GM12878 (cell line): ENCODE data around the gene CAT. TPM values are rescaled to one million over a fixed set of nuclear protein-coding genes. Genes with fewer than 3 reads are reported as not detected.

Experiments
- ATAC-seq: fragments of 200-7000 bp; cut with Tn5 transposase; 3 replicates; pipeline ENCODE4 v1.9.1; 2020; ENCODE audit warnings: mild to moderate bottlenecking, moderate library complexity
- BruUV-seq: library from RNA; stranded (reverse); fragments of 400-500 nt; replicated peaks from 2 replicates; lab custom pipeline; 2021; lab: Mats Ljungman, UMichigan
- CTCF ChIA-PET: fragments of 300-600 bp; sonication (Branson Sonifier 250); formaldehyde crosslinking; extraction: SDS; loops from one replicate; lab custom pipeline; 2021; ENCODE audit warnings: inconsistent platforms; lab: Yijun Ruan, JAX
- POLR2A ChIA-PET: fragments of 350-600 bp; formaldehyde crosslinking; extraction: SDS; loops from one replicate; lab custom pipeline; 2021; ENCODE audit warnings: inconsistent platforms; lab: Charles Lee
- RAD21 ChIA-PET: fragments of 300-600 bp; sonication (Branson Sonifier 250); formaldehyde crosslinking; loops from one replicate; lab custom pipeline; 2023; ENCODE audit warnings: antibody characterized with exemption; ENCODE audit not compliant: unreplicated experiment; lab: Charles Lee
- SMC1A ChIA-PET: fragments of 300-600 bp; sonication (Branson Sonifier 250); formaldehyde crosslinking; loops from one replicate; lab custom pipeline; 2023; ENCODE audit not compliant: unreplicated experiment, uncharacterized antibody; lab: Charles Lee
- DNase-seq: peaks from one replicate; pipeline ENCODE4 v3.0.0-alpha.2; 2011; ENCODE audit warnings: low read depth, low spot score
- FAIRE-seq: peaks from 3 replicates; lab custom pipeline; 2011; peaks lifted over from hg19 to GRCh38; lab: Jason Lieb, UNC
- H2AFZ ChIP-seq: 2 replicates; pipeline ENCODE4 v1.6.0; 2011; ENCODE audit warnings: low read depth, low read length, control low read depth; ENCODE audit not compliant: control insufficient read depth
- H3K27ac ChIP-seq: 2 replicates; pipeline ENCODE4 v1.5.1; 2011; ENCODE audit warnings: control low read depth; ENCODE audit not compliant: control insufficient read depth, insufficient read depth
- H3K27me3 ChIP-seq, 2 experiments: replicated peaks in 1 of 2; 2 replicates each; pipeline versions ENCODE4 v1.6.0 to v1.6.1; 2011; ENCODE audit warnings: low read length in 1 of 2; ENCODE audit not compliant: control insufficient read depth in 2 of 2, insufficient read depth in 2 of 2
- H3K36me3 ChIP-seq, 2 experiments: 2 replicates each; pipeline ENCODE4 v1.5.1; 2011; ENCODE audit warnings: low read length in 1 of 2; ENCODE audit not compliant: control insufficient read depth in 2 of 2, insufficient read depth in 2 of 2
- H3K4me1 ChIP-seq: 2 replicates; pipeline ENCODE4 v1.6.1; 2011; ENCODE audit warnings: mild to moderate bottlenecking, low read length, moderate library complexity, mixed read lengths; ENCODE audit not compliant: control insufficient read depth, insufficient read depth
- H3K4me2 ChIP-seq: 2 replicates; pipeline ENCODE4 v1.6.0; 2011; ENCODE audit warnings: control low read depth; ENCODE audit not compliant: control insufficient read depth, insufficient read depth
- H3K4me3 ChIP-seq: fragments of 200-600 bp; sonication (generic); 2 replicates; pipeline ENCODE4 v1.5.1; 2016
- H3K79me2 ChIP-seq: 2 replicates; pipeline ENCODE4 v1.6.0; 2011; ENCODE audit warnings: low read length; ENCODE audit not compliant: control insufficient read depth, insufficient read depth
- H3K9ac ChIP-seq: 2 replicates; pipeline ENCODE4 v1.8.0; 2011; ENCODE audit warnings: low read length, control low read depth, mixed read lengths; ENCODE audit not compliant: control insufficient read depth, insufficient read depth
- H3K9me3 ChIP-seq: replicated peaks from 3 replicates; pipeline ENCODE4 v1.5.1; 2011; ENCODE audit warnings: mild to moderate bottlenecking, low read length; ENCODE audit not compliant: control insufficient read depth, insufficient read depth
- H4K20me1 ChIP-seq: 2 replicates; pipeline ENCODE4 v1.6.0; 2011; ENCODE audit not compliant: control insufficient read depth, insufficient read depth
- BMI1 ChIP-seq: fragments of 450-650 bp; IDR thresholded peaks from 2 replicates; pipeline ENCODE4 v1.6.1; 2016; ENCODE audit warnings: mild to moderate bottlenecking, moderate library complexity, borderline replicate concordance
- CBFB ChIP-seq: IDR thresholded peaks from 2 replicates; pipeline ENCODE4 v1.6.1; 2016; ENCODE audit warnings: antibody characterized with exemption, low read depth
- IKZF2 ChIP-seq, 2 experiments: fragments of 450-650 bp; IDR thresholded peaks; 2 replicates each; pipeline ENCODE4 v1.6.1; 2017; ENCODE audit warnings: mild to moderate bottlenecking in 2 of 2, moderate library complexity in 2 of 2
- NFIC ChIP-seq: IDR thresholded peaks from 2 replicates; pipeline ENCODE4 v1.6.1; 2012; ENCODE audit warnings: low read depth, mild to moderate bottlenecking, inconsistent platforms, low read length, moderate library complexity
- RUNX3 ChIP-seq: IDR thresholded peaks from 2 replicates; pipeline ENCODE4 v1.6.1; 2012; ENCODE audit warnings: low read length, inconsistent platforms
- WGBS: methylation state at CpG from one replicate; pipeline ENCODE4 v1.1.6; 2016; ENCODE audit warnings: low lambda C conversion rate; ENCODE audit not compliant: insufficient replicate concordance, insufficient coverage; ENCODE audit errors: missing lambda C conversion rate; 5-methylcytosine and 5-hydroxymethylcytosine counted together
- in situ Hi-C: fragments of 300-500 bp; cut with MboI; formaldehyde crosslinking; loops from 9 replicates; pipeline ENCODE4 v1.14.3; 2018; ENCODE audit warnings: mixed read lengths
- intact Hi-C: fragments of 100-400 bp; cut with micrococcal nuclease; formaldehyde crosslinking; loops from one replicate; pipeline ENCODE4 v1.14.2; 2022; ENCODE audit not compliant: unreplicated experiment
- polyA plus RNA-seq, 11 experiments: library from polyadenylated mRNA; depleted of rRNA in 4 of 11; unstranded in 6 of 11; stranded (reverse) in 5 of 11; fragments of >200 nt; fragmentation: Nextera tagmentation in 4 of 11; fragmentation: Illumina TruSeq in 1 of 11; extraction: Ambion mirVana in 4 of 11; extraction: Trizol in 1 of 11; gene quantifications; 1 replicate in 1 of 11; 2 replicates in 10 of 11; pipeline versions ENCODE4 v1.2.1 to v1.2.3, GENCODE V29; 2011 to 2016; ENCODE audit warnings: inconsistent platforms in 2 of 11, missing spikeins in 2 of 11, low read depth in 1 of 11
- total RNA-seq, 4 experiments: library from RNA; depleted of rRNA in 3 of 4; stranded (reverse); fragments of >200 nt in 3 of 4; fragmentation: Illumina TruSeq in 1 of 4; extraction: Trizol in 1 of 4; gene quantifications; 2 replicates each; pipeline versions ENCODE4 v1.2.1 to v1.2.3, GENCODE V29; 2013 to 2021
- TF ChIP-seq, protein P1 (sequence below): IDR thresholded peaks from 2 replicates; pipeline ENCODE4 v1.6.1; 2012; ENCODE audit warnings: low read depth, low read length, improper control_type of control experiment
- TF ChIP-seq, protein P2 (sequence below): fragments of 450-650 bp; IDR thresholded peaks from 2 replicates; pipeline ENCODE4 v1.6.1; 2014; ENCODE audit warnings: mild to moderate bottlenecking

CAT gene
- total and polyA plus RNA-seq, 10 of the 15 experiments (the other 5 are each of a cell fraction or from before 2014, with no cell fraction given): 22.4 to 71.3 (median 33.6) TPM

DNA sequence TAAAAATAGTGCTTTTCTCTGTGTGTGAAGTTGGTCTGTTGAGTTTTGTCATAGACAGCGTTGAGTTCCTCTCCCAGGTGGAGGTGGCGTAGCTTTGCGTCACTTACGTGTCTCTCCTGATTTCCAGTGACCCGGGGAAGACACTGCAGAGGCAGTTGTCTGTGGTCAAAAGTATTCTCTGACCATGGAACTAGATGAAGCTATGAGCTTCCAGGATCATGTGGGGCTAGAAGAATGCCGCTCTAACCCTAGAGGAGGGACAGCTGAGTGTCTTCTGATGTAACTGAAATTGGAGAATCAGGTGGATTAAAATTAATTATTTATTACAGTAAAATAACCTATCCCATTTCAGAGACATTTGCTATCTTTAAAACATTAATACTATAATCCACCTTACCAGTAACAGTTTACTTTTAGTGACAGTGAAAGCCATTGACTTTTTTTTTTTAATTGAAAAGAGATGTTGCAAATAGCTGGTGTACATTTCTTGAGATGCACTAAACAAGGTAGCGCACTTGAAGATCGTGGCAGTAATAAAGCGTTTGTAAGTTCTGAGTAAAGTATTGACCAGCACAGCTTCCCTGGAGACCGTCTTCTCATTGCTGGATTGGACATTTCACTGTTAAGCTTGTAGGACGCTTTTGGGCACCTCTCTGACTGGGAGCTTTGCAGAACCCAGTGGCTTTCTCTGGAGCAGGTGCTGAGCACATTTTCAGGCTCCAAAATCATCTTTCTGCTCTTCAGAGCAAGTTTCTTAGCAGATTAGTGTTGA lies 9.7 kb downstream of the CAT start (continued):
- TF ChIP-seq, protein P1, sequence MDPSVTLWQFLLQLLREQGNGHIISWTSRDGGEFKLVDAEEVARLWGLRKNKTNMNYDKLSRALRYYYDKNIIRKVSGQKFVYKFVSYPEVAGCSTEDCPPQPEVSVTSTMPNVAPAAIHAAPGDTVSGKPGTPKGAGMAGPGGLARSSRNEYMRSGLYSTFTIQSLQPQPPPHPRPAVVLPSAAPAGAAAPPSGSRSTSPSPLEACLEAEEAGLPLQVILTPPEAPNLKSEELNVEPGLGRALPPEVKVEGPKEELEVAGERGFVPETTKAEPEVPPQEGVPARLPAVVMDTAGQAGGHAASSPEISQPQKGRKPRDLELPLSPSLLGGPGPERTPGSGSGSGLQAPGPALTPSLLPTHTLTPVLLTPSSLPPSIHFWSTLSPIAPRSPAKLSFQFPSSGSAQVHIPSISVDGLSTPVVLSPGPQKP: no peak
- no peak for TF ChIP-seq CBFB
- TF ChIP-seq, protein P2, sequence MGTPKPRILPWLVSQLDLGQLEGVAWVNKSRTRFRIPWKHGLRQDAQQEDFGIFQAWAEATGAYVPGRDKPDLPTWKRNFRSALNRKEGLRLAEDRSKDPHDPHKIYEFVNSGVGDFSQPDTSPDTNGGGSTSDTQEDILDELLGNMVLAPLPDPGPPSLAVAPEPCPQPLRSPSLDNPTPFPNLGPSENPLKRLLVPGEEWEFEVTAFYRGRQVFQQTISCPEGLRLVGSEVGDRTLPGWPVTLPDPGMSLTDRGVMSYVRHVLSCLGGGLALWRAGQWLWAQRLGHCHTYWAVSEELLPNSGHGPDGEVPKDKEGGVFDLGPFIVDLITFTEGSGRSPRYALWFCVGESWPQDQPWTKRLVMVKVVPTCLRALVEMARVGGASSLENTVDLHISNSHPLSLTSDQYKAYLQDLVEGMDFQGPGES: no peak

DNA sequence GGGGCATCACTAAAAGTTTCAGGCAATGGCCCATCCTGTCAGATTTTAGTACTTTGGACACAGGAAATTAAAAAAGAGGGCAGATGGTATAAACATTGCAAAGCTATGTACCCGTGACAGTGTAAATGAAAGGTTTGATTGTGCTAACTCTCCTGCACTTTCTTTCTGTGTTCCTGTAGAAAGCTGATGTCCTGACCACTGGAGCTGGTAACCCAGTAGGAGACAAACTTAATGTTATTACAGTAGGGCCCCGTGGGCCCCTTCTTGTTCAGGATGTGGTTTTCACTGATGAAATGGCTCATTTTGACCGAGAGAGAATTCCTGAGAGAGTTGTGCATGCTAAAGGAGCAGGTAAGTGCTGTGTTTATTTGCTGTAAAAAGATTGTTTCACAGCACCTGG lies 10.3 kb downstream of the CAT start:
- H2AFZ ChIP-seq: no peak overlapping the region
- H3K4me1 ChIP-seq: peaks cover 17% of the 10 kb centered on the region
- H3K4me3 ChIP-seq: no peak overlapping the region
- peaks cover 2 to 19% of the 10 kb centered on the region in 2 experiments; a peak in 3 of 4 replicates for H3K36me3 ChIP-seq
- ChIA-PET RAD21 (interaction anchor here (1.6 kb wide), 1 partner anchor 10 kb away, joined by 8 read pairs; the partner anchor contains the start of gene CAT), CTCF (interaction anchor here (1.2 to 3.6 kb wide), 6 partner anchors 9 to 591 kb away, joined by 3 to 13 read pairs (median 6); no protein-coding TSS in a partner anchor), POLR2A (interaction anchor here (1.3 to 1.4 kb wide), 2 partner anchors 11 to 206 kb away, joined by 4 to 5 read pairs; partner anchors contain the start of gene CAT)
- no peaks in the 10 kb centered on the region for H4K20me1 ChIP-seq
- ATAC-seq (peak; percentile 52), FAIRE-seq (no peak), DNase-seq (no peak)
- peaks cover 1% of the 10 kb centered on the region for H3K79me2 ChIP-seq
- no peak overlapping the region for H3K27ac ChIP-seq
- no peaks in the 10 kb centered on the region; the same call in 2 of the 3 replicates for H3K9me3 ChIP-seq
- intact Hi-C loops: no loop called here
- TF ChIP-seq RUNX3: peak; percentile 79
- TF ChIP-seq BMI1: no peak
- 0 out of 4 replicates have a peak, but pooled peaks of 1 of the 2 experiments have one; percentile 13 for TF ChIP-seq IKZF2 (IDR thresholded peaks at IDR 0.05)
- 0 out of 2 replicates have a peak, but pooled peaks have one; percentile 32 for TF ChIP-seq NFIC
- TF ChIP-seq, all 136 proteins: peak for 3
- Histone ChIP-seq H3K9ac (no peak overlapping the region), H3K4me2 (peak overlapping the region; percentile 59; the same call in 1 of the 2 replicates), H3K27me3 (no peaks in the 10 kb centered on the region)
- WGBS: 4% methylated on average over 3 of the region's 3 CpGs
- in situ Hi-C loops: no loop called here
- BruUV-seq: no TSS peak
- SMC1A ChIA-PET: interaction anchor here (0.9 to 2.9 kb wide), 8 partner anchors 11 to 40 kb away, joined by 3 to 17 read pairs (median 5); partner anchors contain the start of gene CAT
